GM12878 (cell line): ENCODE measurements around the gene ARHGAP15.

Experiments used
- BACH1 ChIP-seq: fragments of 450-650 bp; IDR thresholded peaks from 2 replicates; pipeline ENCODE4 v1.6.1; 2017; ENCODE audit warnings: mild to moderate bottlenecking, borderline replicate concordance
- ETV6 ChIP-seq, 2 experiments: fragments of 450-650 bp in 1 of 2; IDR thresholded peaks in 1 of 2; conservative IDR thresholded peaks in 1 of 2; 2 replicates each; pipeline ENCODE4 v1.6.1; 2014; ENCODE audit warnings: antibody characterized with exemption in 1 of 2, borderline replicate concordance in 1 of 2, low read depth in 1 of 2, mild to moderate bottlenecking in 1 of 2, moderate library complexity in 1 of 2
- FOS ChIP-seq: IDR thresholded peaks from 3 replicates; pipeline ENCODE4 v1.6.1; 2011; ENCODE audit warnings: borderline replicate concordance; ENCODE audit not compliant: insufficient read length; ENCODE audit errors: extremely low read depth
- MEF2B ChIP-seq: fragments of 450-650 bp; IDR thresholded peaks from 2 replicates; pipeline ENCODE4 v1.6.1; 2018; ENCODE audit warnings: mild to moderate bottlenecking, moderate library complexity; ENCODE audit not compliant: partially characterized antibody, poor library complexity, severe bottlenecking
- MTA2 ChIP-seq: fragments of 450-650 bp; IDR thresholded peaks from 2 replicates; pipeline ENCODE4 v1.6.1; 2016; ENCODE audit warnings: low read depth, mild to moderate bottlenecking, moderate library complexity
- RAD21 ChIP-seq: IDR thresholded peaks from 2 replicates; pipeline ENCODE4 v1.6.1; 2011; ENCODE audit warnings: mild to moderate bottlenecking, low read depth, low read length, moderate library complexity; ENCODE audit not compliant: insufficient read depth
- TF ChIP-seq, protein P1 (sequence below), 3 experiments: IDR thresholded peaks in 2 of 3; conservative IDR thresholded peaks in 1 of 3; 2 replicates each; pipeline ENCODE4 v1.5.1; 2011; ENCODE audit warnings: low read depth in 3 of 3, low read length in 3 of 3, mild to moderate bottlenecking in 3 of 3, control low read depth in 2 of 3, moderate library complexity in 2 of 3, inconsistent platforms in 1 of 3, mixed read lengths in 1 of 3; ENCODE audit not compliant: control insufficient read depth in 2 of 3, insufficient read depth in 1 of 3; ENCODE audit errors: extremely low read depth in 1 of 3

DNA sequence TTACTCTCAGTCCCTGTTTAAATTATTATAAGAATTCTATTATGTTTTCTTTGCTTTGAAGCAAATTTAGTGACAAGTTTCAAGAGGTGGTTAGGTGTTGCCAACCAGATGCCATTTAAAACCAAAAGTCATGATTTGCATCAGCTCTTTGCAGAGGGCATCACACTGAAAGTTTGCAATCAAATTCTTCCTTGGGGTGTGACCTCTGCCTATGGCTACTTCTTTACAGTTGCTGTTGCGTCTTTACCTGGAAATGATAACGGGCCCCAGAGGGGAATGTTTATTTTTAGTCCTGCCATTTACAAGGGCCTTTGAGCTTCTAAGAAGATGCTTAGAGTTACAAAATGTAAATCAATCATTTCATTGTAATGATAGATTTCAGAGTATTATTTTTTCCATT, 561.0 kb downstream of the ARHGAP15 start:
- TF ChIP-seq BACH1 (no peak), ETV6 (conservative IDR thresholded peaks at IDR 0.05 in 1 of 2, IDR thresholded peaks at IDR 0.05 in 1 of 2; ENCODE audit: borderline replicate concordance in 1 of 2, low read depth in 1 of 2) (no peak), FOS (no peak), MTA2 (no peak), RAD21 (no peak), MEF2B (no peak)
- TF ChIP-seq, protein P1, sequence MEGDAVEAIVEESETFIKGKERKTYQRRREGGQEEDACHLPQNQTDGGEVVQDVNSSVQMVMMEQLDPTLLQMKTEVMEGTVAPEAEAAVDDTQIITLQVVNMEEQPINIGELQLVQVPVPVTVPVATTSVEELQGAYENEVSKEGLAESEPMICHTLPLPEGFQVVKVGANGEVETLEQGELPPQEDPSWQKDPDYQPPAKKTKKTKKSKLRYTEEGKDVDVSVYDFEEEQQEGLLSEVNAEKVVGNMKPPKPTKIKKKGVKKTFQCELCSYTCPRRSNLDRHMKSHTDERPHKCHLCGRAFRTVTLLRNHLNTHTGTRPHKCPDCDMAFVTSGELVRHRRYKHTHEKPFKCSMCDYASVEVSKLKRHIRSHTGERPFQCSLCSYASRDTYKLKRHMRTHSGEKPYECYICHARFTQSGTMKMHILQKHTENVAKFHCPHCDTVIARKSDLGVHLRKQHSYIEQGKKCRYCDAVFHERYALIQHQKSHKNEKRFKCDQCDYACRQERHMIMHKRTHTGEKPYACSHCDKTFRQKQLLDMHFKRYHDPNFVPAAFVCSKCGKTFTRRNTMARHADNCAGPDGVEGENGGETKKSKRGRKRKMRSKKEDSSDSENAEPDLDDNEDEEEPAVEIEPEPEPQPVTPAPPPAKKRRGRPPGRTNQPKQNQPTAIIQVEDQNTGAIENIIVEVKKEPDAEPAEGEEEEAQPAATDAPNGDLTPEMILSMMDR (IDR thresholded peaks at IDR 0.05 in 2 of 3, conservative IDR thresholded peaks at IDR 0.05 in 1 of 3; ENCODE audit: control insufficient read depth in 2 of 3, extremely low read depth in 1 of 3, insufficient read depth in 1 of 3, low read depth in 3 of 3, low read length in 3 of 3), result no peak
